MCF 10A (cell line): Measurements from ENCODE around the gene C16orf96. TPM values are rescaled to one million over a fixed set of nuclear protein-coding genes. Genes with fewer than 3 reads are reported as not detected.

ENCODE experiments used
- BruUV-seq: library from RNA; stranded (reverse); fragments of 400-500 nt; replicated peaks from 2 replicates; lab custom pipeline; 2021; lab: Mats Ljungman, UMichigan
- CTCF ChIA-PET: fragments of 300-600 bp; sonication (Branson Sonifier 250); formaldehyde crosslinking; extraction: SDS; loops from one replicate; lab custom pipeline; 2021; ENCODE audit warnings: antibody characterized with exemption, inconsistent platforms; lab: Yijun Ruan, JAX
- POLR2A ChIA-PET: fragments of 300-600, 350-650 bp; sonication (Branson Sonifier 250); formaldehyde crosslinking; extraction: SDS; loops from one replicate; lab custom pipeline; 2020; ENCODE audit warnings: antibody characterized with exemption, inconsistent platforms; lab: Yijun Ruan, JAX
- DNase-seq: peaks from one replicate; pipeline ENCODE4 v3.0.0-alpha.2; 2018; ENCODE audit not compliant: unreplicated experiment
- H3K27ac Mint-ChIP-seq: one replicate; pipeline ENCODE4 v1.8.0; 2022; ENCODE audit warnings: mild to moderate bottlenecking, low read depth, mixed read lengths; ENCODE audit not compliant: unreplicated experiment
- H3K27me3 Mint-ChIP-seq: one replicate; pipeline ENCODE4 v1.8.0; 2022; ENCODE audit warnings: mixed read lengths; ENCODE audit not compliant: insufficient read depth, unreplicated experiment
- H3K36me3 Mint-ChIP-seq: one replicate; pipeline ENCODE4 v1.8.0; 2022; ENCODE audit warnings: mild to moderate bottlenecking, moderate library complexity, mixed read lengths; ENCODE audit not compliant: insufficient read depth, unreplicated experiment
- H3K4me1 Mint-ChIP-seq: one replicate; pipeline ENCODE4 v1.8.0; 2022; ENCODE audit warnings: mixed read lengths; ENCODE audit not compliant: insufficient read depth, unreplicated experiment
- H3K4me3 Mint-ChIP-seq: one replicate; pipeline ENCODE4 v1.8.0; 2022; ENCODE audit warnings: mild to moderate bottlenecking, moderate library complexity, mixed read lengths; ENCODE audit not compliant: unreplicated experiment
- H3K9me3 Mint-ChIP-seq: one replicate; pipeline ENCODE4 v1.8.0; 2022; ENCODE audit warnings: mixed read lengths; ENCODE audit not compliant: unreplicated experiment
- intact Hi-C: fragments of 100-400 bp; cut with micrococcal nuclease; formaldehyde crosslinking; loops from 2 replicates; pipeline ENCODE4 v1.14.1; 2022
- total RNA-seq: library from RNA; stranded (reverse); gene quantifications from 2 replicates; pipeline ENCODE4 v1.2.3, GENCODE V29; 2022
- TF ChIP-seq, protein P1 (sequence below): fragments of 200-600 bp; IDR thresholded peaks from one replicate; pipeline ENCODE4 v1.8.0; 2022; ENCODE audit warnings: antibody characterized with exemption, mild to moderate bottlenecking; ENCODE audit not compliant: unreplicated experiment

The C16orf96 gene
- total RNA-seq, 1 experiment from 2014 or later, result not detected

DNA sequence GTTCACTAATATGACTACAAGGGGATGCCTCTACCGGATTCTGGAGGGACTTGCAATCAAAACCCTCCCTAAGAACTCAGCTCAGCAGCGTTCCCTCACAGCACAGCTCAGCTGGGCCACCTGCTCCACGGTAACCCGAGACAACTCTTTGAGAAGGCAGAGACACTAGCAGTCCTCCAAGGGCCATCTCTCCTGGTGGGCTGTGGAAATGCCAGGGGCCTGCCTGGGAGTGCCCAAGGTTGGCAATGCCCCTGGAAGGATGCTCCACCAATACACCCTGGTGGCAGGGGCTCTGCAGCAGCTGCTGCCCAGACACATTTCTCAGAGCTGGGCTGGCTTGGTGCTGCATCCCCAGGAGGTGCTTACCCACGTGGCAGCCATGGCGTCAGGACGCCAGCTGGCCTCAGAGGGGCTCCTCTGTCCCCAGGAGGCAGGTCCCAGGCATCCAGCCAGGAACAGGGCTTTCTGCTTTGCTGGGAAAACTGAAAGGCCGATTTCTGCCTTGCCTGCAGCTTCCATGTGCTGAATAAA, 34.0 kb upstream of the C16orf96 start:
- POLR2A ChIA-PET, result no interaction called here
- H3K27me3 Mint-ChIP-seq, result no peaks in the 10 kb centered on the region
- intact Hi-C loops, result no loop called here
- DNase-seq, result no peak
- no peaks in the 10 kb centered on the region for H3K9me3 Mint-ChIP-seq
- TF ChIP-seq, protein P1, sequence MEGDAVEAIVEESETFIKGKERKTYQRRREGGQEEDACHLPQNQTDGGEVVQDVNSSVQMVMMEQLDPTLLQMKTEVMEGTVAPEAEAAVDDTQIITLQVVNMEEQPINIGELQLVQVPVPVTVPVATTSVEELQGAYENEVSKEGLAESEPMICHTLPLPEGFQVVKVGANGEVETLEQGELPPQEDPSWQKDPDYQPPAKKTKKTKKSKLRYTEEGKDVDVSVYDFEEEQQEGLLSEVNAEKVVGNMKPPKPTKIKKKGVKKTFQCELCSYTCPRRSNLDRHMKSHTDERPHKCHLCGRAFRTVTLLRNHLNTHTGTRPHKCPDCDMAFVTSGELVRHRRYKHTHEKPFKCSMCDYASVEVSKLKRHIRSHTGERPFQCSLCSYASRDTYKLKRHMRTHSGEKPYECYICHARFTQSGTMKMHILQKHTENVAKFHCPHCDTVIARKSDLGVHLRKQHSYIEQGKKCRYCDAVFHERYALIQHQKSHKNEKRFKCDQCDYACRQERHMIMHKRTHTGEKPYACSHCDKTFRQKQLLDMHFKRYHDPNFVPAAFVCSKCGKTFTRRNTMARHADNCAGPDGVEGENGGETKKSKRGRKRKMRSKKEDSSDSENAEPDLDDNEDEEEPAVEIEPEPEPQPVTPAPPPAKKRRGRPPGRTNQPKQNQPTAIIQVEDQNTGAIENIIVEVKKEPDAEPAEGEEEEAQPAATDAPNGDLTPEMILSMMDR, result no peak
- H3K36me3 Mint-ChIP-seq, result no peaks in the 10 kb centered on the region
- H3K4me3 Mint-ChIP-seq, result no peak overlapping the region
- CTCF ChIA-PET, result interaction anchor here (0.6 to 1.8 kb wide), 4 partner anchors 8 to 26 kb away, joined by 3 to 4 read pairs (median 4); no protein-coding TSS in a partner anchor
- no peaks in the 10 kb centered on the region for H3K4me1 Mint-ChIP-seq
- H3K27ac Mint-ChIP-seq, result no peak overlapping the region
- no TSS peak for BruUV-seq

DNA sequence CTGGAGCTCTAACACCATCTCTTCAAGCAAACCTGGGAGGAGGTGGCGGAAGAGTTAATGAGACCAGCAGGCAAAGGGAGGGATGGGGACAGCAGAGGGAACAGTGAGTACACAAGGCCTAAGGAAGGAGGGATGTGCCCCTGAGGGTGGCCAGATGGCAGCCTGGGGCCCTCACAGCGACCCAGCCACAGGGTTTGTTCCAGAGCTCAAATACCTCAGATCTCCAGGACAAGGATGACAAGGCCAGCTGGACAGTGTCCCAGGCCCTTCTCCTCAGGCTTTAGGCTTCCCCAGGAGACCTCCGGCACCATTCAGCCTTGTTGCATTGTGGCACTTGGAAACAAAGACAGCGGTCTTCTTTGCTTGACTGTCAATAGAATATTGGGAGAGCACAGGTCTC, 32.5 kb upstream of the C16orf96 start:
- no peaks in the 10 kb centered on the region for H3K4me1 Mint-ChIP-seq
- ChIA-PET POLR2A (no interaction called here), CTCF (interaction anchor here (0.8 to 1.8 kb wide), 3 partner anchors 9 to 22 kb away, joined by 3 to 4 read pairs (median 3); no protein-coding TSS in a partner anchor)
- no peaks in the 10 kb centered on the region for H3K9me3 Mint-ChIP-seq
- H3K4me3 Mint-ChIP-seq, result no peak overlapping the region
- DNase-seq, result no peak
- no TSS peak for BruUV-seq
- no peak overlapping the region for H3K27ac Mint-ChIP-seq
- intact Hi-C loops, result no loop called here
- TF ChIP-seq, protein P1, result no peak
- H3K36me3 Mint-ChIP-seq, result no peaks in the 10 kb centered on the region
- no peaks in the 10 kb centered on the region for H3K27me3 Mint-ChIP-seq

DNA sequence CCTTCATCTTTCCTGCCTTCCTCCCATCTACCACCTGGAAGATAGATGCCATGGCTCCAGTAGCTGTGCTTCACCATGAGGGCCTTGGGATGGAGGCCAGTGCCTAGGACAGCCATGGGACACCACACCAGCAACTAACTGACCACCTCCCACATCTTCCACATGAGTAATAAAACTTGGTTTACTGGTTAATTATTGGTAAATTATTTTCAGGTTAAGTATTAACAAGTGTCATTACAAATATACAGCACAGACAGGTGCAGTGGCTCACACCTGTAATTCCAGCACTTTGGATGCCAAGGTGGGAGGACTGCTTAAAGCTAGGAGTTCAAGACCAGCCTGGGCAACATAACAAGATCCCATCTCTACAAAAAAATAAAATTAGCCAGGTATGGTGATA, 31.6 kb upstream of the C16orf96 start:
- Mint-ChIP-seq H3K27ac (no peak overlapping the region), H3K4me3 (no peak overlapping the region), H3K4me1 (peaks cover 7% of the 10 kb centered on the region), H3K36me3 (no peaks in the 10 kb centered on the region), H3K27me3 (no peaks in the 10 kb centered on the region), H3K9me3 (no peaks in the 10 kb centered on the region)
- ChIA-PET POLR2A (no interaction called here), CTCF (interaction anchor here (1.4 to 1.6 kb wide), 2 partner anchors 23 to 24 kb away, joined by 3 to 5 read pairs; no protein-coding TSS in a partner anchor)
- no peak for DNase-seq
- no TSS peak for BruUV-seq
- TF ChIP-seq, protein P1, result no peak
- intact Hi-C loops, result no loop called here

DNA sequence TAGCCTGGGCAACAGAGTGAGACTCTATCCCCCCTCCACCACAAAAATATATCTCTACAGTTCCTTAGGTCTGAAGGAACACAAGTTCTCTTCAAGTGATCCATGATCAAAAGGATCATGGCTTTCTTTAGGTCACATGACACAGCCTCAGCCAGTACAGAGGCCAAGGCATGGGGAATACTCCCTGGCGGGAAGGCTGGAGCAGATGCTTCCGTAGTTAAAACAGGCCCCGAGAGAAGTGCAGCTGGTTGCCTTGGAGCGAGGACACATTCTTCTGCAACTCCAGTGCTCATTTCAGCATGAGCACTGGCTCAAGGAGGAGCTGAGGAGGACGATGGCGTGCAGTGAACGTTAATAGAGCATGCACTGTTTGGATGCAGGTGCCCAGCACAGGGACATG, 31.1 kb upstream of the C16orf96 start:
- TF ChIP-seq, protein P1, result no peak
- Mint-ChIP-seq H3K27ac (no peak overlapping the region), H3K27me3 (no peaks in the 10 kb centered on the region), H3K4me1 (peaks cover 8% of the 10 kb centered on the region), H3K36me3 (no peaks in the 10 kb centered on the region), H3K9me3 (no peaks in the 10 kb centered on the region), H3K4me3 (no peak overlapping the region)
- DNase-seq, result no peak
- BruUV-seq, result no TSS peak
- POLR2A ChIA-PET, result no interaction called here
- intact Hi-C loops, result no loop called here
- CTCF ChIA-PET, result interaction anchor here (1.6 kb wide), 1 partner anchor 23 kb away, joined by 5 read pairs; no protein-coding TSS in a partner anchor
